PC-3 (cell line): ENCODE measurements around the gene SMAP2. TPM values are rescaled to one million over a fixed set of nuclear protein-coding genes. Genes with fewer than 3 reads are reported as not detected.

ENCODE experiments used
- ATAC-seq: fragments of 200-7000 bp; cut with Tn5 transposase; 2 replicates; pipeline ENCODE4 v1.9.1; 2020; ENCODE audit warnings: mild to moderate bottlenecking, moderate library complexity
- BruUV-seq: library from RNA; stranded (reverse); fragments of 400-500 nt; replicated peaks from 2 replicates; lab custom pipeline; 2021; lab: Mats Ljungman, UMichigan
- CTCF ChIA-PET: fragments of 300-600 bp; sonication (Branson Sonifier 250); formaldehyde crosslinking; loops from one replicate; lab custom pipeline; 2022; ENCODE audit warnings: antibody characterized with exemption; lab: Charles Lee
- POLR2A ChIA-PET: fragments of 300-600 bp; sonication (Branson Sonifier 250); formaldehyde crosslinking; loops from one replicate; lab custom pipeline; 2022; ENCODE audit warnings: antibody characterized with exemption; ENCODE audit not compliant: unreplicated experiment; lab: Charles Lee
- DNase-seq: peaks from one replicate; pipeline ENCODE4 v3.0.0-alpha.2; 2015
- H2AFZ ChIP-seq: fragments of 300-600 bp; sonication (generic); 2 replicates; pipeline ENCODE4 v1.6.0; 2016; ENCODE audit warnings: antibody characterized with exemption, low read length
- H3F3A ChIP-seq: fragments of 300-600 bp; sonication (generic); one replicate; pipeline ENCODE4 v1.6.0; 2017; ENCODE audit warnings: antibody characterized with exemption, low read length, control low read depth, mild to moderate bottlenecking; ENCODE audit not compliant: unreplicated experiment
- H3K27ac ChIP-seq: fragments of 300-600 bp; sonication (generic); 2 replicates; pipeline ENCODE4 v1.5.1; 2016; ENCODE audit warnings: mild to moderate bottlenecking, low read length
- H3K27me3 ChIP-seq: fragments of 300-600 bp; sonication (generic); 2 replicates; pipeline ENCODE4 v1.6.1; 2016; ENCODE audit warnings: low read length, mixed read lengths
- H3K36me3 ChIP-seq: fragments of 300-600 bp; sonication (generic); 2 replicates; pipeline ENCODE4 v1.6.1; 2016; ENCODE audit warnings: low read depth, mixed run types, low read length, mixed read lengths
- H3K4me1 ChIP-seq: fragments of 300-600 bp; sonication (generic); 2 replicates; pipeline ENCODE4 v1.5.1; 2016; ENCODE audit warnings: low read length; ENCODE audit not compliant: insufficient read depth
- H3K4me2 ChIP-seq: fragments of 300-600 bp; sonication (generic); 2 replicates; pipeline ENCODE4 v1.6.0; 2016; ENCODE audit warnings: low read length
- H3K4me3 ChIP-seq: fragments of 300-600 bp; sonication (generic); 2 replicates; pipeline ENCODE4 v1.5.1; 2016; ENCODE audit warnings: mild to moderate bottlenecking, low read length, mixed read lengths
- H3K79me2 ChIP-seq: fragments of 300-600 bp; sonication (generic); 2 replicates; pipeline ENCODE4 v1.6.1; 2017; ENCODE audit warnings: low read length, mixed read lengths
- H3K9ac ChIP-seq: fragments of 300-600 bp; sonication (generic); 2 replicates; pipeline ENCODE4 v1.6.0; 2016; ENCODE audit warnings: mild to moderate bottlenecking, low read length
- H3K9me2 ChIP-seq: fragments of 300-600 bp; sonication (generic); replicated peaks from 2 replicates; pipeline ENCODE4 v1.6.1; 2016; ENCODE audit warnings: mixed run types, low read length, mixed read lengths
- H3K9me3 ChIP-seq: fragments of 300-600 bp; sonication (generic); 2 replicates; pipeline ENCODE4 v1.6.1; 2016; ENCODE audit warnings: low read length, mixed read lengths
- H4K20me1 ChIP-seq: fragments of 300-600 bp; sonication (generic); 2 replicates; pipeline ENCODE4 v1.6.1; 2016; ENCODE audit warnings: low read length, mixed read lengths
- EZH2 ChIP-seq: fragments of 300-600 bp; sonication (generic); IDR thresholded peaks from one replicate; pipeline ENCODE4 v1.6.1; 2017; ENCODE audit warnings: antibody characterized with exemption, mild to moderate bottlenecking, low read length; ENCODE audit not compliant: unreplicated experiment
- EZH2phosphoT487 ChIP-seq: fragments of 300-600 bp; sonication (generic); IDR thresholded peaks from 2 replicates; pipeline ENCODE4 v1.6.1; 2018; ENCODE audit warnings: mild to moderate bottlenecking, antibody characterized with exemption, low read length, borderline replicate concordance
- intact Hi-C: fragments of 100-400 bp; cut with micrococcal nuclease; formaldehyde crosslinking; loops from 2 replicates; pipeline ENCODE4 v1.9.0; 2023
- total RNA-seq: library from RNA; depleted of rRNA; stranded (reverse); fragments of >200 nt; gene quantifications from 2 replicates; pipeline ENCODE4 v1.2.3, GENCODE V29; 2014
- TF ChIP-seq, protein P1 (sequence below): fragments of 300-600 bp; sonication (generic); conservative IDR thresholded peaks from 2 replicates; pipeline ENCODE4 v1.5.1; 2017; ENCODE audit warnings: antibody characterized with exemption, low read depth, mild to moderate bottlenecking, low read length

Gene SMAP2
- total RNA-seq, 1 experiment from 2014 or later = 48.1 TPM

DNA sequence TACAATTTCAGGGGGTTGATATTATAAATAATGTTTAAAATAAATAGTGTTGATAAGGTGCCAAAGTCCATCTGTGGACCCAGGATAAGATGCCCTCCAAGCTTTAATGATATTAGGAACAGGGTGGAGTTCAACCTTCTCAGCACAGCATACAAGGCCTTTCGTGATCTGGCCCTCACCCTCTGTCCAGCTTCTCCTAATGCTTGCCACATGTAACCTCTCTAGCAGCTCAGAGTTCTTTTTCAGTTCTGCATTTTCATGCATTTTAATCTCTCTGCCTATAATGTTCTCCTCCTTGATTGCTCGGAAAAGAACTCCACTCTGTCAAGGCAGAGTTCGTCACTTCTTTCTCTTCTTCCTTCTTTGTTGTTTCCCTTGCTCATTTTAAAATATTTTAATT, 21.4 kb upstream of the SMAP2 start:
- Histone ChIP-seq H3K4me1 (no peaks in the 10 kb centered on the region), H3K36me3 (no peaks in the 10 kb centered on the region), H3K9ac (no peak overlapping the region), H3K9me3 (no peaks in the 10 kb centered on the region), H3K27me3 (no peaks in the 10 kb centered on the region), H3K79me2 (no peaks in the 10 kb centered on the region), H3K4me3 (no peak overlapping the region), H3F3A (no peaks in the 10 kb centered on the region), H3K4me2 (no peak overlapping the region), H3K9me2 (no peaks in the 10 kb centered on the region), H4K20me1 (no peaks in the 10 kb centered on the region), H3K27ac (no peak overlapping the region), H2AFZ (no peak overlapping the region)
- ATAC-seq = no peak
- POLR2A ChIA-PET = no interaction called here
- CTCF ChIA-PET = no interaction called here
- intact Hi-C loops = no loop called here
- no TSS peak for BruUV-seq
- TF ChIP-seq EZH2 (no peak), EZH2phosphoT487 (no peak)
- TF ChIP-seq, protein P1, sequence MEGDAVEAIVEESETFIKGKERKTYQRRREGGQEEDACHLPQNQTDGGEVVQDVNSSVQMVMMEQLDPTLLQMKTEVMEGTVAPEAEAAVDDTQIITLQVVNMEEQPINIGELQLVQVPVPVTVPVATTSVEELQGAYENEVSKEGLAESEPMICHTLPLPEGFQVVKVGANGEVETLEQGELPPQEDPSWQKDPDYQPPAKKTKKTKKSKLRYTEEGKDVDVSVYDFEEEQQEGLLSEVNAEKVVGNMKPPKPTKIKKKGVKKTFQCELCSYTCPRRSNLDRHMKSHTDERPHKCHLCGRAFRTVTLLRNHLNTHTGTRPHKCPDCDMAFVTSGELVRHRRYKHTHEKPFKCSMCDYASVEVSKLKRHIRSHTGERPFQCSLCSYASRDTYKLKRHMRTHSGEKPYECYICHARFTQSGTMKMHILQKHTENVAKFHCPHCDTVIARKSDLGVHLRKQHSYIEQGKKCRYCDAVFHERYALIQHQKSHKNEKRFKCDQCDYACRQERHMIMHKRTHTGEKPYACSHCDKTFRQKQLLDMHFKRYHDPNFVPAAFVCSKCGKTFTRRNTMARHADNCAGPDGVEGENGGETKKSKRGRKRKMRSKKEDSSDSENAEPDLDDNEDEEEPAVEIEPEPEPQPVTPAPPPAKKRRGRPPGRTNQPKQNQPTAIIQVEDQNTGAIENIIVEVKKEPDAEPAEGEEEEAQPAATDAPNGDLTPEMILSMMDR = no peak
- no peak for DNase-seq

DNA sequence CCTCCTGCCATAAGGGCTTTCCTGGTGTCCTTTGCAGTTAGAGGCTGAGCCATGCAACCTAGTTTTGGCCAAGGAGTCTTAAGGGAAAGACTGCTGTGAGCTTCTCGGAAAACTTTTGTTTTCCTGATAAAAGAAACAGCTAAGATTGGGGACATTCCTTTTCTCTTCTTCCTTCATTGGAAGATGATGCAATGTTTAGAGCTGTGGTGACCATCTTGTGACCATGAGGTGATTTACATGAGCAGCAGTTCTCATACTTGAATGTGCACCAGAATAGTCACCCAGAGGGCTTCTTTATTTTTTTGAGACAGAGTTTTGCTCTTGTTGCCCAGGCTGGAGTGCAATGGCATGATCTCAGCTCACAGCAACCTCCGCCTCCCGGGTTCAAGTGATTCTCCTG, 20.4 kb upstream of the SMAP2 start:
- H3K79me2 ChIP-seq = no peaks in the 10 kb centered on the region
- TF ChIP-seq EZH2phosphoT487 = no peak
- TF ChIP-seq EZH2 = no peak
- peaks cover 4% of the 10 kb centered on the region for H3K9me3 ChIP-seq
- H3K27ac ChIP-seq = no peak overlapping the region
- ATAC-seq = no peak
- H3K27me3 ChIP-seq = no peaks in the 10 kb centered on the region
- no peak for DNase-seq
- H4K20me1 ChIP-seq = no peaks in the 10 kb centered on the region
- CTCF ChIA-PET = no interaction called here
- H3K4me1 ChIP-seq = no peaks in the 10 kb centered on the region
- H3K9ac ChIP-seq = no peak overlapping the region
- no peak overlapping the region for H3K4me2 ChIP-seq
- H3K4me3 ChIP-seq = no peak overlapping the region
- no peaks in the 10 kb centered on the region for H3F3A ChIP-seq
- H3K36me3 ChIP-seq = no peaks in the 10 kb centered on the region
- POLR2A ChIA-PET = no interaction called here
- intact Hi-C loops = no loop called here
- no TSS peak for BruUV-seq
- no peaks in the 10 kb centered on the region for H3K9me2 ChIP-seq
- no peak overlapping the region for H2AFZ ChIP-seq

DNA sequence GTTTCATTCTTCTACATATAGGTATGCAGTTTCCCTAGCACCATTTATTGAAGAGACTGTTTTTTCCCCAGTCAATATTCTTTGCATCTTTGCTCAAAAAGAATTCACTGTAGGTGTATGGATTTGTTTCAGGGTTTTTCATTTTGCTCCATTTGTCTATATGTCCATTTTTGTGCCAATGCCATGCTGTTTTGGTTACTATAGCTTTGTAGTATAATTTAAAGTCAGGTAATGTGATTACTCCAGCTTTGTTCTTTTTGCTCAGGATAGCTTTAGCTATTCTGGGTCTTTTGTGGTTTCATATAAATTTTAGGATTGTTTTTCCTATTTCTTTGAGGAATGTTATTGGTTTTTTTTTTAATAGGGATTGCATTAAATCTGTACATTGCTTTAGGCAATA, 15.9 kb upstream of the SMAP2 start:
- Histone ChIP-seq H3K27me3 (no peaks in the 10 kb centered on the region), H3K36me3 (no peaks in the 10 kb centered on the region), H3K27ac (no peak overlapping the region), H3K9me2 (no peaks in the 10 kb centered on the region), H3K4me1 (no peaks in the 10 kb centered on the region), H3K9me3 (peaks cover 4% of the 10 kb centered on the region), H3K4me3 (no peak overlapping the region), H3K9ac (no peak overlapping the region), H4K20me1 (no peaks in the 10 kb centered on the region), H3F3A (no peaks in the 10 kb centered on the region), H3K79me2 (no peaks in the 10 kb centered on the region), H3K4me2 (no peak overlapping the region), H2AFZ (no peak overlapping the region)
- intact Hi-C loops = no loop called here
- CTCF ChIA-PET = no interaction called here
- no peak for ATAC-seq
- no peak for DNase-seq
- POLR2A ChIA-PET = no interaction called here
- TF ChIP-seq EZH2phosphoT487 (no peak), EZH2 (no peak)
- TF ChIP-seq, protein P1 = no peak
- BruUV-seq = no TSS peak
